Vagina (tissue), 2 donors: ENCODE data around the gene INTS2.

Experiments used
- POLR2A ChIP-seq, 2 donors: fragments of 450-650 bp; IDR thresholded peaks; one replicate each; pipeline ENCODE4 v1.6.1; 2017; ENCODE audit warnings: antibody characterized with exemption in 2 of 2, mild to moderate bottlenecking in 2 of 2, moderate library complexity in 2 of 2
- POLR2AphosphoS5 ChIP-seq, 2 donors: sonication (generic); formaldehyde crosslinking; IDR thresholded peaks; one replicate each; pipeline ENCODE4 v1.9.0; 2017; ENCODE audit warnings: antibody characterized with exemption in 2 of 2, mild to moderate bottlenecking in 2 of 2, low read depth in 1 of 2; ENCODE audit not compliant: insufficient read depth in 1 of 2
- TF ChIP-seq, protein P1 (sequence below), 3 experiments: fragments of 450-650 bp in 2 of 3; fragments of 200-600 bp in 1 of 3; sonication (generic) in 1 of 3; IDR thresholded peaks; one replicate each; pipeline ENCODE4 v1.5.1; 2017 to 2019; ENCODE audit warnings: antibody characterized with exemption in 3 of 3, mild to moderate bottlenecking in 2 of 3, moderate library complexity in 2 of 3

DNA sequence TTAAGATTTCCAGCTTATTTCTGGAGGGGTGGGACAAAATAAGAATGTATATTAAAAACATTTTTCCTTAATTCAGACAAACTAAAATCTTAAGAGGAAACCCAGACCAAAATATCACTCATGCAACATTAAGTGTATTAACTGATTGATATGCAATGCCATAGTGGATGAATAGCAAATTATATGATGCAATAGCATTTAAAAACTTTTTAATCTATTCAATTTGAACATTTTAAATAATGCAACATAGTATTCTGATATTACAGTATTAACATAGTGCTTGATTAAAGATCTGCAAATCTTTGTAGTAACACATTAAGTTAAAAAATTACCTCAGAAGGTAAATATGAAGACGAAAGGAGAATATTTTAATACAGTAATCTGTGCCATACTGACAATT is 15.3 kb upstream of the INTS2 start:
- TF ChIP-seq, protein P1, sequence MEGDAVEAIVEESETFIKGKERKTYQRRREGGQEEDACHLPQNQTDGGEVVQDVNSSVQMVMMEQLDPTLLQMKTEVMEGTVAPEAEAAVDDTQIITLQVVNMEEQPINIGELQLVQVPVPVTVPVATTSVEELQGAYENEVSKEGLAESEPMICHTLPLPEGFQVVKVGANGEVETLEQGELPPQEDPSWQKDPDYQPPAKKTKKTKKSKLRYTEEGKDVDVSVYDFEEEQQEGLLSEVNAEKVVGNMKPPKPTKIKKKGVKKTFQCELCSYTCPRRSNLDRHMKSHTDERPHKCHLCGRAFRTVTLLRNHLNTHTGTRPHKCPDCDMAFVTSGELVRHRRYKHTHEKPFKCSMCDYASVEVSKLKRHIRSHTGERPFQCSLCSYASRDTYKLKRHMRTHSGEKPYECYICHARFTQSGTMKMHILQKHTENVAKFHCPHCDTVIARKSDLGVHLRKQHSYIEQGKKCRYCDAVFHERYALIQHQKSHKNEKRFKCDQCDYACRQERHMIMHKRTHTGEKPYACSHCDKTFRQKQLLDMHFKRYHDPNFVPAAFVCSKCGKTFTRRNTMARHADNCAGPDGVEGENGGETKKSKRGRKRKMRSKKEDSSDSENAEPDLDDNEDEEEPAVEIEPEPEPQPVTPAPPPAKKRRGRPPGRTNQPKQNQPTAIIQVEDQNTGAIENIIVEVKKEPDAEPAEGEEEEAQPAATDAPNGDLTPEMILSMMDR (IDR thresholded peaks at IDR 0.05) = no peak
- no peak for TF ChIP-seq POLR2A (IDR thresholded peaks at IDR 0.05)
- no peak for TF ChIP-seq POLR2AphosphoS5 (IDR thresholded peaks at IDR 0.05; ENCODE audit: insufficient read depth in 1 of 2, low read depth in 1 of 2)
